Mammary epithelial cell (primary cell): ENCODE measurements around the gene NRL.

Experiments
- EZH2 ChIP-seq: IDR thresholded peaks from 2 replicates; pipeline ENCODE4 v1.6.1; 2012; ENCODE audit warnings: low read length, inconsistent platforms, borderline replicate concordance
- TF ChIP-seq, protein P1 (sequence below), 2 donors: IDR thresholded peaks in 1 of 2; conservative IDR thresholded peaks in 1 of 2; 2 replicates each; pipeline ENCODE4 v1.5.1; 2011 to 2012; ENCODE audit warnings: inconsistent platforms in 2 of 2, low read length in 2 of 2, mild to moderate bottlenecking in 2 of 2, control low read depth in 1 of 2, low read depth in 1 of 2; ENCODE audit not compliant: insufficient read depth in 1 of 2; ENCODE audit errors: extremely low read depth in 1 of 2

DNA sequence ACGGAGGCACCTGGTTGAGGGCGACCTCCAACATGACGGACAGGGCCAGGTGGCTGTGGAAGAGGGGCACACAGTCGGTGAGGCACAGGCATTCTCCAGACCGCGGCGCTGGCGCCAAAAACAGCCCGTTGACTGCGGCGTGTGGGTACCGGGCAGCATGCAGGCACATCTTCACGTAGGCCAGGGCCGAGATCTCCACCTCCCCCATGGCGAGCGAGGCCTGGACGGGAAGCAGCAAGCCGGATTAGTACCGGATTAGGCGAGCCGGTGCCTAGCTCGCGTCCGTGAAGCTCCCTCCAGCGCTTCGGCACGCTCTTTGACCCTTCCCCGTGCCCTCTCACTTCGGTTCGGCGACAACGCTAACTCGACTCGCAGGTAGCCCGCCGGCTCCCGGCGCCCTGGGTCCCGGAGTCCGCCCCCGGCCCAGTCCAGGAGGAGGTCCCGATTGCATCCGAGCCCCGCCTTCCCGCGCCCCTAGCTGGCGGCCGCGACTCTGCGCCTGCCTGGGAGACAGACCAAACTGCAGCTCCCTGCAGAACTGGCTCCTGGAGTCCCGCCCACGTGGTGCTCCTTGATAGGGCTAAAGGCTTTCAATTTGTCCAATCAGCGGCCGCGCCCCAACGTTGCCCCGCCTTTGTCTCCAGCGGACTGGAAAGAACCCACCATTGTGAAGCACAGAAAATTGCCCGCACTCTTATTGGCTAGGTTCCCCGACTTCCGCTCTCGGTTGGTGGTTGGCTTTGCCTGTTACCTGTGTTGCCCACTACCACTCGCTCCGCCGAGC is 26.5 kb upstream of the NRL start, which contains the start of gene EMC9:
- TF ChIP-seq, protein P1, sequence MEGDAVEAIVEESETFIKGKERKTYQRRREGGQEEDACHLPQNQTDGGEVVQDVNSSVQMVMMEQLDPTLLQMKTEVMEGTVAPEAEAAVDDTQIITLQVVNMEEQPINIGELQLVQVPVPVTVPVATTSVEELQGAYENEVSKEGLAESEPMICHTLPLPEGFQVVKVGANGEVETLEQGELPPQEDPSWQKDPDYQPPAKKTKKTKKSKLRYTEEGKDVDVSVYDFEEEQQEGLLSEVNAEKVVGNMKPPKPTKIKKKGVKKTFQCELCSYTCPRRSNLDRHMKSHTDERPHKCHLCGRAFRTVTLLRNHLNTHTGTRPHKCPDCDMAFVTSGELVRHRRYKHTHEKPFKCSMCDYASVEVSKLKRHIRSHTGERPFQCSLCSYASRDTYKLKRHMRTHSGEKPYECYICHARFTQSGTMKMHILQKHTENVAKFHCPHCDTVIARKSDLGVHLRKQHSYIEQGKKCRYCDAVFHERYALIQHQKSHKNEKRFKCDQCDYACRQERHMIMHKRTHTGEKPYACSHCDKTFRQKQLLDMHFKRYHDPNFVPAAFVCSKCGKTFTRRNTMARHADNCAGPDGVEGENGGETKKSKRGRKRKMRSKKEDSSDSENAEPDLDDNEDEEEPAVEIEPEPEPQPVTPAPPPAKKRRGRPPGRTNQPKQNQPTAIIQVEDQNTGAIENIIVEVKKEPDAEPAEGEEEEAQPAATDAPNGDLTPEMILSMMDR (conservative IDR thresholded peaks at IDR 0.05 in 1 of 2, IDR thresholded peaks at IDR 0.05 in 1 of 2; ENCODE audit: extremely low read depth in 1 of 2, insufficient read depth in 1 of 2, low read depth in 1 of 2, low read length in 2 of 2): peak; percentile 15 to 46
- TF ChIP-seq EZH2: no peak
